Ectodermal cell (in vitro differentiated cells): Measurements from ENCODE around the gene TTYH1.
"Not testable (repeated sequence)": the region's sequence is repeated elsewhere in the genome, so short reads cannot be mapped to it uniquely, and the experiment has no call there.

Experiments used
- H3K27ac ChIP-seq: 2 replicates; pipeline ENCODE4 v1.7.0; 2013; ENCODE audit warnings: mild to moderate bottlenecking, low read depth, low read length; ENCODE audit not compliant: insufficient read depth, poor library complexity, severe bottlenecking
- H3K27me3 ChIP-seq: 2 replicates; pipeline ENCODE4 v1.7.0; 2013; ENCODE audit warnings: mild to moderate bottlenecking, low read length; ENCODE audit not compliant: insufficient read depth, control insufficient read depth, poor library complexity, severe bottlenecking
- H3K36me3 ChIP-seq: one replicate; pipeline ENCODE4 v1.7.0; 2013; ENCODE audit warnings: low read length; ENCODE audit not compliant: control insufficient read depth, insufficient read depth
- H3K4me1 ChIP-seq: one replicate; pipeline ENCODE4 v1.7.0; 2013; ENCODE audit warnings: low read length; ENCODE audit not compliant: control insufficient read depth, insufficient read depth
- H3K4me3 ChIP-seq: 2 replicates; pipeline ENCODE4 v1.7.0; 2013; ENCODE audit warnings: low read depth, low read length, control low read depth; ENCODE audit not compliant: insufficient read depth
- H3K9me3 ChIP-seq: 2 replicates; pipeline ENCODE4 v1.7.0; 2013; ENCODE audit warnings: mild to moderate bottlenecking, low read length, moderate library complexity; ENCODE audit not compliant: control insufficient read depth
- WGBS, 2 experiments: methylation state at CpG; one replicate each; pipeline ENCODE4 v1.1.7; 2013; ENCODE audit warnings: missing lambda C conversion rate in 2 of 2; 5-methylcytosine and 5-hydroxymethylcytosine counted together

The TTYH1 gene

DNA sequence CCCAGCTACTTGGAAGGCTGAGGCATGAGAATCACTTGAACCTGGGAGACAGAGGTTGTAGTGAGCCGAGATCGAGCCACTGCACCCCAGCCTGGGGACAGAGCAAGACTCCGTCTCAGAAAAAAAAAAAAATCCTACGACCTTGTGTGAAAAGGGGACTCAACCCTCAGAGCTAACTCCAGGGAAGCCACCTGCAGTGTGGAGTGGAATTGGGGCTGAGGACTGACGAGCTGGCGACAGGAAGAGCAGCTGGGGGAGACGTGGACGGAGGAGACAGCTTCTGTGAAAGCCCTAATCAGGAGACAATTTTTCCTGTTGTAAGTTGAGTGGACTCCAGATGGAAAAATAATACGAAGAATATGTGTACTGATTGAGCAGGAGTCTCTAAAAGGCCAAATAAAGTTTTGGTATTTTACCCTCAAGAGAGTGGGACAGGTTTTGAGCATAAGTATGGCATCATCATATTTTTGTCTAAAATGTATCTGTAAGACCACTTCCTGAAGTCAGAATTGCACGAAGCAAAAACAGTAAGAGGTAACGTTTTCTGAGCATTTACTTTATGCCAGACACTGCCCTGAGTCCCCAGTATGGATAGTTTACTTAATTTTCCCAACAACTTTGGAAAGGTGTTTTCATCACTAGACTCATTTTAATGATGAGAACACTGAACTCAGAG lies 38.5 kb upstream of the TTYH1 start:
- Histone ChIP-seq H3K27ac (no peak overlapping the region), H3K4me1 (no peaks in the 10 kb centered on the region), H3K27me3 (no peaks in the 10 kb centered on the region), H3K36me3 (no peaks in the 10 kb centered on the region), H3K9me3 (no peaks in the 10 kb centered on the region), H3K4me3 (no peak overlapping the region)
- 85 to 88% methylated on average over 11 of the region's 11 CpGs for WGBS, 2 experiments

DNA sequence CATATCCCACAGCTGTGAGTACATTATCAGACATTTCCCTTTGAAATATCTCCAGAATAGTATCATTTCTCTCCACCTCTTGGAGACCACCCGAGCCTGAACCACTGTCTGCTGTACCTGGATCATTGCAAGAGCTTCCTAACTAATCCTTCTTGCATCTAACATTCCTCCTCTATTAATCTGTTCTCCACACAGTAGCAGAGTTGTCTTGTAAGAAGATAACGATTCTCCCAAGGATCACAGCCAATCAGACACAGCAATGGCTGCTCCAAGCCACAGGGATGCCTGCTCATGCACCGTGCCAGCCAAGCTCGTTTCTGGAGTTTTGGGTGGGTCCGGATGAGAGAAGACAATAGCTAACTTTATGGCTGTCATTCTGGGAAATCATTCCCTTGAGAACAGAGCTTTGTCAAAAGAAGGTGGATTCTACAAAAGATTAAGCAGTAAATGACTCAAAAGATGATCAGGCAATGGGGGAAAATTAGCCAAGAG lies 36.0 kb upstream of the TTYH1 start:
- H3K27ac ChIP-seq, result no peak overlapping the region
- no peak overlapping the region for H3K4me3 ChIP-seq
- no peaks in the 10 kb centered on the region for H3K27me3 ChIP-seq
- H3K36me3 ChIP-seq, result no peaks in the 10 kb centered on the region
- no peaks in the 10 kb centered on the region for H3K4me1 ChIP-seq
- H3K9me3 ChIP-seq, result no peaks in the 10 kb centered on the region
- WGBS, 2 experiments, result 73 to 81% methylated on average over 5 of the region's 5 CpGs

DNA sequence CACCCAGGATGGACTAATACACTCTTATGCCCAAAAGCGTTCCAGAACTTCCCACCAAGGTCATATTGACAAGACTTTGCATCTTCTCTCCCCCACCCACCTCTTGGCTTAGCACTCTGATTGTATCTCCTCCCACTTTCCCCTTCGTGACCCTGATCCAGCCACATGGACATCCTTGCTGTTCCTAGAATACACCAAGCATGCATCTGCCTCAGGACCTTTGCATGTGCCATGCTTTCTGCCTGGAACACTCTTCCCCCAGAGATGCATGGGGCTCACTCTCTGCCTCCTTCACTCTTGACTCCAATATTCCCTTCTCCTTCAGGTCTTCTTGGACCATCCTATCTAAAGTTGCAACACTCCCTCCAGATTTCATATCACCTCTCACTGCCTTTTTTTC lies 34.4 kb upstream of the TTYH1 start:
- Histone ChIP-seq H3K9me3 (no peaks in the 10 kb centered on the region), H3K4me3 (no peak overlapping the region), H3K36me3 (no peaks in the 10 kb centered on the region), H3K27ac (no peak overlapping the region), H3K4me1 (no peaks in the 10 kb centered on the region), H3K27me3 (no peaks in the 10 kb centered on the region)
- WGBS, 2 experiments, result 85 to 86% methylated on average over 2 of the region's 2 CpGs

DNA sequence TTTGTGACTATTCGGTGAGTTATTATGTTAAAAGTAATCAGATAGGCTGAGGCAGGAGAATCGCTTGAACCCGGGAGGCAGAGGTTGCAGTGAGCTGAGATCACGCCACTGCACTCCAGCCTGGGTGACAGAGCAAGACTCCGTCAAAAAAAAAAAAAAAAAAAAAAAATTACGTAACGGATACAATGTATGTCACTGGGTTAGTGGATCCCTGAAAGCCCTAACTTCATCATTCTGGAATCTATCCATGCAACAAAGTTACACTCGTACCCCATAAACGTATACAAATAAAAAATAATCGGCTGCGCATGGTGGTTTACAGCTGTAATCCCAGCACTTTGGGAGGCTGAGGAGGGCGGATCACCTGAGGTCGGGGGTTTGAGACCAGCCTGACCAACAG lies 33.2 kb upstream of the TTYH1 start:
- WGBS, 2 experiments, result 85 to 87% methylated on average over 13 of the region's 13 CpGs
- H3K27me3 ChIP-seq, H3K36me3 ChIP-seq, H3K4me1 ChIP-seq, H3K9me3 ChIP-seq, H3K27ac ChIP-seq, H3K4me3 ChIP-seq: not testable (repeated sequence)

DNA sequence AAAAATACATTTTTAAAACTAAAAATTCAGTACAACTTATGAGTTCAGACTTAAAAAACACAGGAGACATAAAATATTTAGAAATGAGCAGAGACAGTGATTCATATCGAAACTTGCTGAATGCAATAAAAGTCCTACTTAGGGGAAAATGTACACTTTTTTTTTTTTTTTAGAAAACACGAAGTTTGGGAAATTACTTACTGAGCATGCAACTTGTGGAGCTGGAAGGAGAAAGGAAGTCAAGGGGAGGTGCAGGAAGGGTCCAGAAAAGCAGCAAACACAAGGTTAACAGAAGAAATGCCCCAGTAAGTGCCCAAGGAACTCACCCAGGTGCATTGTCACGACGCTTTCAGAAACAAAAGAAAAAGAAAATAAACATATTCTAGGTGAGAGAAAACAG lies 31.9 kb upstream of the TTYH1 start:
- Histone ChIP-seq H3K4me3 (no peak overlapping the region), H3K27ac (no peak overlapping the region), H3K4me1 (no peaks in the 10 kb centered on the region), H3K27me3 (peaks cover 16% of the 10 kb centered on the region), H3K9me3 (no peaks in the 10 kb centered on the region), H3K36me3 (no peaks in the 10 kb centered on the region)
- 93 to 96% methylated on average over 4 of the region's 4 CpGs for WGBS, 2 experiments

DNA sequence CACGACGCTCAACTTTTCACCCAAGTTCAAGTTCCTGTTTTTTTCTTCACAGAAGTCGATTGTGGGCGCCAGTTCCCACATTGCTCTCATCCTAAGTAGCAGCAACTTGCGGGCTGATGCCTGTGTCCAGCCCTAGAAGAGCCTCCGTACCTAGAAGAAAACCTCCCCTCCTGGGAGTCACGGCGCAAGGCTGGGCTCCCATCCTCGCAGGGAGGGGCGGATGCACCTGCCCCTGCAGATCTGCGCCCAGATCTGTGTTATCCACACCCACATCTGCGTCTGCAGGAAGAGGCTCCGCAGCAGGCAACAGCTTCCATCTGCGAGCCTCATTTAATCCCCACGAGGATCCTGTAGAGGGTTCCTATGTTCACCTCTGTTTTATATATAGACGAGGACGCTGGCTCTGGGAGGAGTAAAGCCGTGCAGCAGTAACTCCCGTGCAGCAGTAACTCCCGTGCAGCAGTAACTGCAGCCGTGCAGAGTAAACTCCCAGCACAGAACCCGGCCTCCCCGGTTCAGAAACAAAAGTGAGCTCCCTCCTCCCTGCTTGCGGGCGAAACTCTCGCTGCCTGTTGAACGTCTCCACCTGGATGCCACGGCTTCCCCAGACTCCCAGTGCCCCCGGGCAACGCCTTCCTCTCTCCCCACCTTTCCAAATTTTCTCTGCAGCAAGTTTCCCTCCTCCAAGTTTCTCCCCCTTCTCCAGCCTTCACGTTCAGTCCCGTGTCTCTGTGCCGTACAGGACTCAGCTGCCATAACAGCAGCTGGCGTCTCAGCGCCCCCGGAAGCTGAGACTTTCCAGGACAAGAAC lies 27.1 kb upstream of the TTYH1 start:
- H3K4me3 ChIP-seq, result no peak overlapping the region
- 51 to 53% methylated on average over 36 of the region's 36 CpGs for WGBS, 2 experiments
- no peaks in the 10 kb centered on the region for H3K9me3 ChIP-seq
- peaks cover 32% of the 10 kb centered on the region for H3K27me3 ChIP-seq
- H3K27ac ChIP-seq, result no peak overlapping the region
- no peaks in the 10 kb centered on the region for H3K36me3 ChIP-seq
- peaks cover 5% of the 10 kb centered on the region for H3K4me1 ChIP-seq

DNA sequence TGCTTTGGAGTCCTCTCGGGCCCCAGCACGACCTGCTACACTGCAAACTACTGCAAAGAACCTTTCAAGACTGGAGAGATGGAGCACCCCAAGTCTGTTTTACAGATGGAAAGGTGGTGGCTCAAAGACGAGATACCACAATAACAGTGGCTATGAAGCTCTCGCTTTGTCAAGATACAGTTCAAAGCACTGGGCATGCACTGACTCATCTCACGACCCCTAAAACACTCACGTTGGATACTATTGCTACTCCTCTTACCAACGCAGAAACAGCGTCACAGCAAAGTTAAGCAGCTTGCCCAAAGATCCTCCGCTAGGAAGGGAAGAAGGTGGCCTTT lies 26.5 kb upstream of the TTYH1 start:
- Histone ChIP-seq H3K4me1 (peaks cover 5% of the 10 kb centered on the region), H3K27ac (no peak overlapping the region), H3K4me3 (no peak overlapping the region), H3K9me3 (no peaks in the 10 kb centered on the region), H3K27me3 (peaks cover 32% of the 10 kb centered on the region), H3K36me3 (no peaks in the 10 kb centered on the region)
- 75 to 76% methylated on average over 9 of the region's 9 CpGs for WGBS, 2 experiments

DNA sequence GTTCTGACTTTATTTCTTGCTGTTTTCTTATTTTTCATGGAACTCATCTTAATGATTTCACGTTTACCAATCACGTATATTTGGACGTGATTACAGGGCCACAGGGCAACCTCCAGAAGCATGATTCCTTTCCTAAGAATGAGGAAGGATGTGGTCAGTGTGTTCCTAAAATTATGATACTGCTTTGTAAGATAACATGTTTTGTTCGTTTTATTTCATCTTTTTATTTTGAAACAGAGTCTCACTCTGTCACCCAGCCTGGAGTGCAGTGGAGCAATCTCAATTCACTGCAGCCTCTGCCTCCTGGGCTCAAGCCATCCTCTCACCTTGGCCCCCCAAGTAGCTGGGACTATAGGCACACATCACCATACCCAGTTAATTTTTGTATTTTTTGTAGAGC lies 25.7 kb upstream of the TTYH1 start:
- Histone ChIP-seq H3K36me3 (no peaks in the 10 kb centered on the region), H3K27me3 (peaks cover 32% of the 10 kb centered on the region), H3K9me3 (no peaks in the 10 kb centered on the region), H3K4me1 (peaks cover 5% of the 10 kb centered on the region), H3K27ac (no peak overlapping the region), H3K4me3 (no peak overlapping the region)
- 90 to 91% methylated on average over 4 of the region's 4 CpGs for WGBS, 2 experiments

DNA sequence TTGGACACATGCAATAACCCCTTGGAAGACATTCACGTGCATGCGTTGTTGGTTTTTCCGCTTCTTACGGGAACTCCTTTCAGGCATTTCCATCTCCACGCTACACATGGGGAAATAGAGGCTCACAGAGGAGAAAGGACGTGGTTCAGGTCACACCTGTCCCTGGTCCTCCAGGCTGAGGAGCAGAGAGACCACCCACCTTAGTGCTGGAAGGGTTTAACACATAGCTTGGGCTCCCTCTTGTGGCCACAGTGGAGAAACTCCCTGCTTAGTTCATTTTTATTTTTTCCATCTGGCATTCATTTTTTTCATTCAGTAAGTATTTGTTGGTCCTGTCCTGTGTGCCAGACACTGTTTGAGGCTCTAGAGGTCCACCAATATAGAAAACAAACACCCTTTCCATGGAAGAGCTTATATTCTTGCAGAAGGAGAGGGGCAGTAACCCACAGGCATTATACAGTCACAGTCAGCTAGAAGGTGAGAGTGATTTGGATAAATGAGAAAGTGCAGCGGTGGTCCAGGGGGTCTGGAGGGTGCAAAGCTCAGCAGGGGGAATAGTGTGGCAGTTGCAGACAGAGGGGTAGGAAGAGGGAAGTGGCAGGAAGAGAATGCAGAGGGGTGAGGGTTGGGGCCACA lies 24.2 kb upstream of the TTYH1 start:
- peaks cover 32% of the 10 kb centered on the region for H3K27me3 ChIP-seq
- no peak overlapping the region for H3K4me3 ChIP-seq
- 26 to 27% methylated on average over 7 of the region's 7 CpGs for WGBS, 2 experiments
- H3K9me3 ChIP-seq, result no peaks in the 10 kb centered on the region
- no peak overlapping the region for H3K27ac ChIP-seq
- peaks cover 5% of the 10 kb centered on the region for H3K4me1 ChIP-seq
- H3K36me3 ChIP-seq, result no peaks in the 10 kb centered on the region

DNA sequence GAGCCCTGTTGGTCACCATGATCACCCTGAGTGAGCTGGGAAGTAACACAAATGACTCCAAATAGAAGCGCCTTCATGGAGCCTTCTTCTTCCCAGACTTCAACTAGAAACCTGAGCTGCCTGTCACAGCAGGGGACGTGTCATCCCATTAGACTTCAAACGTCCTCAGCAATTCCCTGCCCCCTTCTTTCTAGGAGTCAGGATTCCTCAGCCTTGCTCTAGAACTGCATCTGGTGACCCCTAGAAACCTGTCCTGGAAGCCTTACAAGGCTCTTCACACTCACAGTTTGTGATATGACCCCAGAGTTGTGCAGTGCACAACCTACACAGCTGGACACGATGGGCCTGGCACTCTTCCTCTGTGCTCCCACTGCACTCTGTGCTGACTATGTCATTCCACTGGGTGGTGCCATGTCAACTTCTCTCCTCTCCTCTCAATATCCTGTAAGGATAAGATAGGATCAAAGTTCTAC lies 23.6 kb upstream of the TTYH1 start:
- Histone ChIP-seq H3K27ac (no peak overlapping the region), H3K36me3 (no peaks in the 10 kb centered on the region), H3K4me1 (peaks cover 5% of the 10 kb centered on the region), H3K9me3 (no peaks in the 10 kb centered on the region), H3K4me3 (no peak overlapping the region), H3K27me3 (peaks cover 32% of the 10 kb centered on the region)
- 9 to 17% methylated on average over 4 of the region's 4 CpGs for WGBS, 2 experiments
